HepG2 (cell line): ENCODE results near the gene ADAMTS2. TPM values are rescaled to one million over a fixed set of nuclear protein-coding genes. Genes with fewer than 3 reads are reported as not detected.

Source experiments
- ATAC-seq: fragments of 200-7000 bp; cut with Tn5 transposase; 3 replicates; pipeline ENCODE4 v1.9.1; 2020; ENCODE audit warnings: mild to moderate bottlenecking, moderate library complexity
- BruUV-seq: library from RNA; stranded (reverse); fragments of 400-500 nt; replicated peaks from 2 replicates; lab custom pipeline; 2021; lab: Mats Ljungman, UMichigan
- CTCF ChIA-PET: fragments of 300-600 bp; formaldehyde crosslinking; extraction: SDS; loops from one replicate; lab custom pipeline; 2021; ENCODE audit warnings: low total read pairs, inconsistent platforms, low intra/inter-chr PET ratio; lab: Yijun Ruan, JAX
- POLR2A ChIA-PET: fragments of 350-600 bp; sonication (Branson Sonifier 250); formaldehyde crosslinking; loops from one replicate; lab custom pipeline; 2020; ENCODE audit warnings: antibody characterized with exemption, inconsistent platforms; lab: Yijun Ruan, JAX
- DNase-seq: peaks from one replicate; pipeline ENCODE4 v3.0.0-alpha.2; 2015; ENCODE audit warnings: low spot score
- FAIRE-seq: peaks from 3 replicates; lab custom pipeline; 2011; peaks lifted over from hg19 to GRCh38; lab: Jason Lieb, UNC
- H2AFZ ChIP-seq: one replicate; pipeline ENCODE4 v1.6.1; 2011; ENCODE audit warnings: low read length, inconsistent platforms
- H3K27ac ChIP-seq: fragments of 300-600 bp; 3 replicates; pipeline ENCODE4 v1.8.0; 2011; ENCODE audit warnings: mixed run types, mild to moderate bottlenecking, mixed read lengths, low read length, inconsistent platforms; ENCODE audit not compliant: insufficient read depth; ENCODE audit errors: extremely low read length
- H3K27me3 ChIP-seq, 2 experiments: fragments of 200-600 bp in 1 of 2; 2 replicates in 1 of 2; 3 replicates in 1 of 2; pipeline versions ENCODE4 v1.6.0 to v1.8.0; 2011; ENCODE audit warnings: low read length in 2 of 2, mild to moderate bottlenecking in 2 of 2, moderate library complexity in 2 of 2, inconsistent platforms in 1 of 2; ENCODE audit not compliant: insufficient read depth in 2 of 2, control insufficient read depth in 1 of 2
- H3K36me3 ChIP-seq, 2 experiments: fragments of 200-600 bp in 1 of 2; replicated peaks in 1 of 2; 2 replicates in 1 of 2; 3 replicates in 1 of 2; pipeline versions ENCODE4 v1.5.1 to v1.8.0; 2011; ENCODE audit warnings: low read length in 2 of 2, inconsistent platforms in 1 of 2; ENCODE audit not compliant: insufficient read depth in 2 of 2, control insufficient read depth in 1 of 2
- H3K4me1 ChIP-seq: 2 replicates; pipeline ENCODE4 v1.5.1; 2012; ENCODE audit warnings: low read length, inconsistent platforms; ENCODE audit not compliant: insufficient read depth
- H3K4me2 ChIP-seq: 2 replicates; pipeline ENCODE4 v1.6.0; 2011; ENCODE audit warnings: low read depth, low read length, inconsistent platforms
- H3K4me3 ChIP-seq, 3 experiments: fragments of 200-600 bp in 1 of 3; sonication (generic), shearing (Covaris generic) in 1 of 3; replicated peaks in 1 of 3; 2 replicates each; pipeline ENCODE4 v1.5.1; 2011 to 2016; ENCODE audit warnings: low read length in 3 of 3, inconsistent platforms in 2 of 3, low read depth in 2 of 3, mild to moderate bottlenecking in 2 of 3, control low read depth in 1 of 3, mixed read lengths in 1 of 3; ENCODE audit not compliant: insufficient read depth in 1 of 3
- H3K79me2 ChIP-seq: one replicate; pipeline ENCODE4 v1.6.1; 2011; ENCODE audit warnings: low read length, inconsistent platforms; ENCODE audit not compliant: insufficient read depth
- H3K9ac ChIP-seq: 2 replicates; pipeline ENCODE4 v1.6.0; 2011; ENCODE audit warnings: mild to moderate bottlenecking, low read depth, low read length, inconsistent platforms; ENCODE audit not compliant: insufficient read depth
- H3K9me3 ChIP-seq: 2 replicates; pipeline ENCODE4 v1.5.1; 2012; ENCODE audit warnings: mild to moderate bottlenecking, low read length
- H4K20me1 ChIP-seq: 2 replicates; pipeline ENCODE4 v1.6.0; 2011; ENCODE audit warnings: inconsistent platforms, mild to moderate bottlenecking, low read length, moderate library complexity; ENCODE audit not compliant: insufficient read depth
- NFYB ChIP-seq: sonication (generic); formaldehyde crosslinking; IDR thresholded peaks from 2 replicates; pipeline ENCODE4 v1.4.0; 2020; ENCODE audit warnings: missing genetic modification reagents
- RARG ChIP-seq: sonication (generic); formaldehyde crosslinking; IDR thresholded peaks from 2 replicates; pipeline ENCODE4 v1.4.0; 2020; ENCODE audit warnings: low read depth, mild to moderate bottlenecking, missing genetic modification reagents
- RFXANK ChIP-seq: IDR thresholded peaks from 2 replicates; pipeline ENCODE4 v1.6.1; 2016
- RNF2 ChIP-seq: fragments of 450-650 bp; conservative IDR thresholded peaks from 2 replicates; pipeline ENCODE4 v1.6.1; 2016; ENCODE audit warnings: low read depth
- SMARCC2 ChIP-seq: fragments of 450-650 bp; IDR thresholded peaks from 2 replicates; pipeline ENCODE4 v1.6.1; 2017; ENCODE audit warnings: antibody characterized with exemption, mild to moderate bottlenecking
- SOX6 ChIP-seq, 2 experiments: fragments of 450-650 bp in 1 of 2; sonication (generic) in 1 of 2; formaldehyde crosslinking in 1 of 2; IDR thresholded peaks; 2 replicates each; pipeline versions ENCODE4 v1.4.0 to v1.6.1; 2017 to 2020; ENCODE audit warnings: antibody characterized with exemption in 1 of 2, mild to moderate bottlenecking in 1 of 2, missing genetic modification reagents in 1 of 2
- STAT6 ChIP-seq: sonication (generic); formaldehyde crosslinking; IDR thresholded peaks from 2 replicates; pipeline ENCODE4 v1.4.0; 2020; ENCODE audit warnings: missing genetic modification reagents, mild to moderate bottlenecking, borderline replicate concordance
- ZNF24 ChIP-seq: fragments of 450-650 bp; IDR thresholded peaks from 2 replicates; pipeline ENCODE4 v1.6.1; 2017; ENCODE audit warnings: antibody characterized with exemption, mild to moderate bottlenecking
- ZNF431 ChIP-seq: sonication (generic); formaldehyde crosslinking; IDR thresholded peaks from 2 replicates; pipeline ENCODE4 v1.9.0; 2022; ENCODE audit warnings: missing genetic modification reagents, low read depth, mild to moderate bottlenecking, borderline replicate concordance
- ZNF567 ChIP-seq: sonication (generic); formaldehyde crosslinking; IDR thresholded peaks from 2 replicates; pipeline ENCODE4 v1.8.1; 2023; ENCODE audit warnings: mild to moderate bottlenecking, missing genetic modification reagents, borderline replicate concordance
- ZNF687 ChIP-seq: sonication (generic); formaldehyde crosslinking; IDR thresholded peaks from 2 replicates; pipeline ENCODE4 v1.5.1; 2020; ENCODE audit warnings: mild to moderate bottlenecking, missing genetic modification reagents, moderate library complexity
- WGBS: methylation state at CpG from one replicate; pipeline ENCODE4 v1.1.6; 2017; ENCODE audit warnings: low lambda C conversion rate; 5-methylcytosine and 5-hydroxymethylcytosine counted together
- in situ Hi-C: cut with HindIII; loops from 2 replicates; pipeline ENCODE4 v1.10.0; 2017; ENCODE audit warnings: low pct_unique_long_range_greater_than_20kb; ENCODE audit not compliant: extremely low pct_ligation_motif_present
- intact Hi-C: fragments of 100-400 bp; cut with micrococcal nuclease; formaldehyde crosslinking; loops from one replicate; pipeline ENCODE4 v1.10.0; 2022; ENCODE audit not compliant: unreplicated experiment
- polyA plus RNA-seq, 8 experiments: library from polyadenylated mRNA; depleted of rRNA in 3 of 8; stranded (reverse) in 7 of 8; unstranded in 1 of 8; fragments of >200 nt; fragmentation: Illumina TruSeq in 4 of 8; extraction: Trizol in 4 of 8; gene quantifications; 2 replicates each; pipeline versions ENCODE4 v1.2.1 to v1.2.3, GENCODE V29; 2011 to 2016; ENCODE audit warnings: low read depth in 4 of 8, missing spikeins in 1 of 8, mixed read lengths in 1 of 8; ENCODE audit not compliant: insufficient read depth in 1 of 8
- total RNA-seq, 5 experiments: library from RNA; depleted of rRNA; stranded (reverse); fragments of >200 nt; fragmentation: Illumina TruSeq; extraction: Trizol; gene quantifications; 2 replicates each; pipeline ENCODE4 v1.2.3, GENCODE V29; 2016; ENCODE audit warnings: low read depth in 1 of 5

The ADAMTS2 gene
- total and polyA plus RNA-seq, 2 of the 13 experiments (the other 11 are each of a cell fraction or from before 2014, with no cell fraction given): 0.24 to 3.5 TPM

GRCh38 chr5:179115845-179116524, 229.3 kb downstream of the ADAMTS2 start:
- TF ChIP-seq ZNF431 (CRISPR knock-in tag): no peak
- TF ChIP-seq RARG (CRISPR knock-in tag): no peak
- DNase-seq: no peak
- POLR2A ChIA-PET: no interaction called here
- H3K36me3 ChIP-seq: no peaks in the 10 kb centered on the region
- no peak overlapping the region for H3K27ac ChIP-seq
- intact Hi-C loops: no loop called here
- H3K79me2 ChIP-seq: no peaks in the 10 kb centered on the region
- no peaks in the 10 kb centered on the region; the same call in 1 of the 2 replicates for H3K9me3 ChIP-seq
- H3K4me1 ChIP-seq: no peaks in the 10 kb centered on the region
- CTCF ChIA-PET: no interaction called here
- ATAC-seq: no peak
- BruUV-seq: no TSS peak
- in situ Hi-C loops: no loop called here
- H3K4me3 ChIP-seq: no peak overlapping the region
- H3K4me2 ChIP-seq: no peak overlapping the region
- no peak overlapping the region for H2AFZ ChIP-seq
- 10% methylated on average over 5 of the region's 9 CpGs for WGBS
- FAIRE-seq: no peak
- no peak overlapping the region for H3K9ac ChIP-seq
- no peaks in the 10 kb centered on the region for H4K20me1 ChIP-seq
- peaks cover 1 to 12% of the 10 kb centered on the region in 2 experiments; a peak in 1 of 5 replicates for H3K27me3 ChIP-seq

GRCh38 chr5:179115307-179115706, 230.0 kb downstream of the ADAMTS2 start:
- intact Hi-C loops: no loop called here
- Histone ChIP-seq H3K4me2 (no peak overlapping the region), H4K20me1 (no peaks in the 10 kb centered on the region), H3K27ac (no peak overlapping the region), H3K9me3 (no peaks in the 10 kb centered on the region), H2AFZ (no peak overlapping the region), H3K9ac (no peak overlapping the region), H3K4me1 (no peaks in the 10 kb centered on the region), H3K27me3 (peaks cover 1 to 12% of the 10 kb centered on the region in 2 experiments; a peak in 1 of 5 replicates), H3K36me3 (no peaks in the 10 kb centered on the region), H3K4me3 (no peak overlapping the region), H3K79me2 (no peaks in the 10 kb centered on the region)
- 22% methylated on average over 5 of the region's 5 CpGs for WGBS
- POLR2A ChIA-PET: no interaction called here
- in situ Hi-C loops: no loop called here
- ATAC-seq (no peak), FAIRE-seq (no peak), DNase-seq (no peak)
- no TSS peak for BruUV-seq
- CTCF ChIA-PET: no interaction called here
- no peak for TF ChIP-seq ZNF24
- TF ChIP-seq SOX6 (IDR thresholded peaks at IDR 0.05): no peak
- no peak for TF ChIP-seq SOX6 (CRISPR knock-in tag; IDR thresholded peaks at IDR 0.05)
- no peak for TF ChIP-seq ZNF687
- no peak for TF ChIP-seq NFYB
- no peak for TF ChIP-seq STAT6 (CRISPR knock-in tag)
- no peak for TF ChIP-seq ZNF567
- TF ChIP-seq SMARCC2: no peak
- no peak for TF ChIP-seq RNF2
- TF ChIP-seq RFXANK (CRISPR knock-in tag): no peak
